ENCODE results near the gene IGSF3.

IGSF3 gene

DNA sequence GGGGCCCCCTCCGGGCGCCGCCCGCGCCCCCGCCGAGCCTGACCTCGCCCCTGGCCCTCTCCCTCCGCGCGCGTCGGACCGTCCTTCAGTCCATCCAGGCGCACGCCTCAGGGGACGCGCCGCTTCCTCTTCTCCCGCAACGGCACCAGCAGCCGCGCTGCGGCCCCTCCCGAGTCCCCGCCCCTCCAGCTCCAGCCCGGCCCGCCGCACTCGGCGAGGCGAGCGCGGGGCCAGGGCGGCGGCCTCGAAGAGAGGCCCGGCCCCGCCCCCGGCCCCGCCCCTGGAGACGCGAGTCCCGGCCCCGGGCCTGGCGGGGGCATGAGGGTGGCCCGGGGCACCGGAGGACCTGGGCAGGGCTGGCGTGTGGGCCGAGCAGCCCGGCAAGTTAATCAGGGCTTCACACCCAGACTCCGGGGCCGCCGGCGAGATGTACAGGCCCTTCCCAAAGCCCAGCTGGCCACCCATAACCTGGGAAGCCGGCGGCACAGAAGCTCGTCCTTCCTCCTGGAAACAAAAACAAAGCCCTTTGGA, at the start of gene IGSF3:
TSS of gene IGSF3 (minus strand) at position 159 of the 531 bp plus-strand sequence. CDS start 1,407 bp downstream, outside the sequence.
- DNase-seq = peak; percentile 13 to 78

DNA sequence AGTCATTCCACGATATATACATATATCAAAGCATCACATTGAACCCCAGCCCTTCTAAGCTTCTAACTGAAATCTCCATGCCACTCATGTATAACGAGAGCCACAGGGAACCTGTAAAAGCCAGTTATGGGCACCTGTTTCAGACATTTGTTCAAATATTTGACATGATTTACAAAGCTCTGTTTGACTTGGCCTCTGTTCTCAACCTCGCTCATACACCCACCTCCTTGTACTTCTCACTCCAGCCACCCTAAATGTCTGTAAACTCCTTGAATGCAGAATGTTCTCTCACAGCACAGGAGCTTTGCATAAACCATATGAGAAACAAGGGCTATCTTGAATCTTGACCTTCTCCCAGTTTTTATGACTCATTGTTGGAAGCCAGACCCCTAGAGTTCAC, 49.8 kb upstream of the IGSF3 start:
- no peak for DNase-seq

DNA sequence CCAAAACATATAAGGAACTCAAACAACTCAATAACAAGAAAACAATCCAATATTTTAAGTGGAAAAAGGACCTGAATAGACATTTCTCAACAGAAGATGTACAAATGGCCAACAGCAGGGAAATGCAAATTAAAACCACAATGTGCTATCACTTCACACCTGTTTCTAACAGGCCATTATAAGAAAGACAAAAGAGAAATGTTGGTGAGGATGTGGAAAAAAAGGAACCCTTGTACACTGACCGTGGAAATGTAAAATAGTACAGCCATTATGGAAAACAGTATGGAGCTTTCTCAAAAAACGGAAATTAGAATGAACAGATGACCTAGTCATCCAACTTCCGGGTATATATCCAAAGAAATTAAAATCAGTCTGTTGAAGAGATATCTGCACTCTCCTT, 48.9 kb upstream of the IGSF3 start:
- DNase-seq = no peak

DNA sequence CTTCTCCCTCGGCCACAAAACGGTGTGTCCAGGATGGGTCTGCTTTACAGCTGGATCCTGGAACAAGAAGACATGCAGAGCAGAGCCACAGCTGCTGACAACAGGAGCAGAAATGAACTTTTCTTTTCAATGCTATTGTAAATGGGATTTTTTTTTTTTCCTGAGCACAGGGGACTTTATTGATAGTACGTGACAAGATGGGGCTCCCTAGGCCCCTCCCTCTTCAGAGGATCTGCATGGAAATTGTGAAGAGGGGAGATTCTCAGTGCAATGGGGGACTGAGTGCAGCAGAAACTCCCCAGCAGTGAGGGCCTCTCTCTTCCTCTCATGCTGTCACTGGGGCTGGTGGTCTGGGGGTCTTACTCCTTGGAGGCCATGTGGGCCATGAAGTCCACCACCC, 45.9 kb upstream of the IGSF3 start:
- DNase-seq = no peak

DNA sequence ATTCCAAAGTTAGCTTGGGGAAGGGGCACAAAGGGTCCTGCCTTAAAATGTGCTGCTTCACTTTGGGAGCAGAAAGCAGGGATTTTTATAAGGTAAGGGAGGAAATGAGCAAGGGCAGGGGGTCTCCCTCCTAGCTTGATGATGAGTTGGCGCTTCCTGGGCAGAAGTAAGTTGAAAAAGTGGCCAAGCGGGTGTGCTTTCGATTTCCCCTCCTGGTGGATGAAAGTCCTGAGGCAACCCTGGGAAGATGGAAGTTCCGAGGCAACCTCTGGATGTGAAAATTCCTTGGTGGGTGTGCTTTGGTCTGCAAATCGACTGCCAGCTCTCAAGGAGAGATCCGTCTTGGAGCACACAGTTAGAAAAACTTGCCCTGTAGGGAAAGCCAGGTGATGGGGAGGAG, 45.0 kb upstream of the IGSF3 start:
- DNase-seq = no peak

DNA sequence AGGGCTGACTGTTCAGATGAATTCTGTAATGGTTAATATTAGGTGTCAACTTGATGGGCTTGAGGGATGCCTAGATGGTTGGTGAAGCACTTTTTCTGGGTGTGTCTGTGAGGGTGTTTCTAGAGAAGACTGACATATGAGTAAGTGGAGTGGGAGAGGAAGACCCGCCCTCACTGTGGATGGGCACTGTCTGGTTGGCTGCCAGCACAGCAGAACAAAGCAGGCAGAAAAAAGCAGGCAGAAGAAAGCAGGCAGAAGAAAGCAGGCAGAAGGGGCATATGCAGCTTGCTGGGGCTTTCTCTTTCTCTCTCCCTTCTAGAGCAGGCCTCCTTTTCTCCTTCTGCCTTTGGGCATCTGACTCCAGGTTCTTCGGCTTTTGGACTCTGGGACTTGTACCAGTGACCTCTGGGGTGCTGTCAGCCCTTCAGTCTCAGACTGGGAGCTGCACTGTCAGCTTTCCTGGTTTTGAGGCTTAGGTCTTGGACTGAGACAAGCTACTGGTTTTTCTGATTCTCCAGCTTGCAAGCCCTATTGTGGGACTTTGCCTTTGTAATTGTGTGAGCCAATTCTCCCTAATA, 43.8 kb upstream of the IGSF3 start:
- peak in 1 of 2 experiments; percentile 59 for DNase-seq

DNA sequence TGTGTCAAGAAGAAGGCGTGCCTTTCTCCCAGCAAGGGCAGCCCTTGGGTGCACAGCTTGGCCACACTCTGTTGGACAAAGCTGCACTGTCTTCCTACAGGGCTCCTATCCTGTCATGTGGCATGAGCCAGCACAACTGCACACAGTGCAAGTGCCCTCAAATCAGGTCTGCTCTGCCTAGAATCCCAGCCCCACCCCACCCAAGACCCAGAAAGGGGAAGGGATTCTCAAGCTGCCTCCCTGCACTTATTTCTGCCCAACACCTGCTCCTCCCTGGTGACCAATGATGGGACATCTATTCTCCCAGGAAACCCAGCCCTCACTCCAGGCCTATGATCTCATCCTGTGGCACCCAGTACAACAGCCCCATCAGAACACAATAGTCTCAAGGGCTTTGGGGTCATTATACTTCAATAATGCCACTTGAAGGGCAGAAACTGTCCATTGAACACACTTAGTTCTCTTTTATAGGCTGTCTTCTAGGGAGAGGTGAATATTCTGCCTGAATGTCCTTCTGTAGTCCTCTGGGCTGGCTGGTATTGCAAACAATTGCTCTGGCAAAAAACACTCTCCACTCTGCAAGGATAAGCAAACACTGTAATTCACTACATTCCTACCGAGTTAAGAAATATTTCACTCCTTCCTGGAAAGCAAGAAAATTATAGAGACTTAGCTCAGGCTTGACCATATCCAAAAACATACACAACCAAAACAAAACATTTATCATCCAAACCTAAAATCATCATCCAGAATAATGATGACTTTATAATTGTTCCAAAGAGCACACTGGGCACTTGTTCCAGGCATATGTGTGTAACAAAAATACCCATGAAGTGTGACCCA, 43.1 kb upstream of the IGSF3 start:
- no peak for DNase-seq

DNA sequence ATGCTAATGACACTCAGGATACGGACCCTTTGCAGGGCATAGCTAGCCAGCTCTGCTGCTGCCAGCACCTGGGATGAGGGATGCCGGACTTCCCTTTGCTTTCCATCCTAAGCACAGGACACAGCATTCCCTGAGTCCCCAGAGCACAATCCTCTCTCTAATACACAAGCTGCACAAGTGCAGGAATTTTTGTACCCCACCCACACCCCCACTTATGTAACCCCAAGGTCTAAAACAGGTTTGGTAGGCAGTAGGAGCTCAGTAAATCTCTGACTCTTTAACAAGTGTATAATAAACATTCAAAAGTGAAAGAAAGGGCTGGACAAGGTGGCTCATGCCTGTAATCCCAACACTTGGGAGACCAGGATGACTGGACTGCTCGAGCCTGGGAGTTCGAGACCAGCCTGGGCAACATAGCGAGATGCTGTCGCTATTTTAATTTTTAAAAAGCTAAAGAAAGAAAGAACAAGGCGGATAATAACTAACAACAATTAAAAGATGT, 42.2 kb upstream of the IGSF3 start:
- DNase-seq = no peak

DNA sequence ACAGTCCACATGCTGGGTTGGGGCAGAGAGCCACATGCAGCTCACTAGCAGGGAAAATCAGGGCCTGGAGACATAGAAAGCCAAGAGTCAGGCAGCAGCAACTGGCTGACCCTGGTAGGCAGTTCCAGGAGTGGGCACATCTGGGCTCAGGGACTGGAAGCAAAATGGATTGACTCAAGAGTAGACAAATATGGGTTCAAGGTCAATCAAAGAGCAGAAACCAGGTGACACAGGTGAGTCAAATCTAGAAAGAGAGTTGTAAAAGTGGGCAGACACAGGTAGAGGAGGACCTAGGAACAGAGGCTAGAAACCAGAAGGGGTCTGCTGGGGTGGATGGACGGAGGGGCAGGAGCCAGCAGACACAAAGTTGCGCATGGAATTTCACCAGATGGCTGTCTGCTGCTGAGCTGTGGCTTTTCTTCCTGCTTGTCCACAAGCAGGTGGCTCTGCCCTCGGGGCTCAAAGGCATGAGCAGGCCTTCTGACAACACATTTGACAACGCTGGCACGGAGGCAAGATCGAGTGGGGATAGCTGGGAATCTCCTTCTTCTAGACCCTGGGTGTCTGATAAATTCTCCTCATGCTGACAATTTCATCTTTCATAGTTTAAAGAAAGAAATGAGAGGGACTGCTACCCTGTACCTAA, 40.8 kb upstream of the IGSF3 start:
- DNase-seq = no peak

DNA sequence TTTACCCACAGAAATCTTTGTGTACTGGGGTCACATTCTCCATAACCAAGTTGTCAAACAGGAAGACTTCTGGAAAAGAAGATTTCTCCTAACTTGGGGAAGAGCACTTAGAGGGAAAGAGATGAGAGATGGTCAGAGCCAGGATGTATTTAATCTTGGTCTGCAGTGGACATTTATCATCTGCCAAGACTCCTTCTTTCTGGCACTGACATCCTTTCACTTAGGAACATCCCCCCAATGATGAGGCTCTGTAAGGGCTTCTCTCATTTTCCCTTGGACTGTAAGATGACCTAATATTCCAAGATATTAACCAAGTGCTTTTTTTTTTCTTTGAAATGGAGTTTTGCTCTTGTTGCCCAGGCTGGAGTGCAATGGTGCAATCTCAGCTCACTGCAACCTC, 39.3 kb upstream of the IGSF3 start:
- no peak for DNase-seq

DNA sequence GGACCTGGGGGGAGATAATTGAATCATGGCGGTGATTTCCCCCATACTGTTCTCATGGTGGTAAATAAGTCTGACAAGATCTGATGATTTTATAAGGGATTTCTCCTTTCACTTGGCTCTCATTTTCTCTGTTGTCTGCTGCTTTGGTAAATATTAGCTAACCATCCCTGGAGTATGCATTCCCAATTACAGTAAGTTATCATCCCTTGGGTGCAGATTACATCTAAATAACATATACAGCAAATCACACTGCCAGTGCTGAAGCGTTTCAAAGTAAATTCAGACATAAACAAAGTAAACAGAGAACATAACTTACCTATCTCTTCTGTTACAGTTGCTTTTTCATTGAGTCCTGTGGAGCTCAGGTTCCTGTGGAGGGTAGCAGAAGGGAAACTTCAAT, 38.6 kb upstream of the IGSF3 start:
- DNase-seq = no peak

DNA sequence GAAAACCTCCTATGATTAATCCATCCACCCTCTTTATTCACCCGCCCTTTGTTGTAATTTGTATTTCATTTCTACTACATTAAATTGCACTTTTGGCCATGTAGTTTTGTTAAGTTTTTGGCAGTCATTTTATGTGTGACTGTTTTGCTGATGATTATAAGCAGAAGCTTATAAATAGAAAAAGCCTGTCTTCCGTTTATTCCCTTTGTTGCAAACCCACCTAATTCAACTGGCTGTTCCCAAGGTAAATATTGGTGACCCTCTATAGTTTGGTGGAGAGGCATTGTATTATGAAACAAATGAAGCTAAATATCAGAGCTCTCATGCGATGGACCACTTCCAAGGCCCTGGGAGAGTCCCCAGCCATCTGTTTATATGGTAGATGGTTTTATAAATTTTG, 36.7 kb upstream of the IGSF3 start:
- DNase-seq = no peak

DNA sequence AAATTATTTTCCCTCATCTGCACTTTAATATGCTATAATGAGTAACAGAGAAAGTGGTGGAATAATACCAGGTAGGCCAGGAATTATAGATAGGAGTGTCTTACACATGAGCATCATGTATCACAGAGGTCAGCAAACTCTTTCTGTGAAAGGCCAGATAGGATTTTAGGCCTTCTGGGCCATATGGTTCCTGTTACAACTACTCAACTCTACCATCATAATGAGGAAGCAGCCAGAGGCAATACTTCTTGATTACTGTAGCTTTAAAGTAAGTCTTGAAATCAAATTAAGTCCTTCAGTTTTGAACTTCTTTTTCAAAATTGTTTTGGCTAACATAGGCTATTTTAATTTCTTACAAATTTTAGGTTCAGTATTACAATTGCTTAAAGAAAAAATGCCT, 32.1 kb upstream of the IGSF3 start:
- no peak for DNase-seq

DNA sequence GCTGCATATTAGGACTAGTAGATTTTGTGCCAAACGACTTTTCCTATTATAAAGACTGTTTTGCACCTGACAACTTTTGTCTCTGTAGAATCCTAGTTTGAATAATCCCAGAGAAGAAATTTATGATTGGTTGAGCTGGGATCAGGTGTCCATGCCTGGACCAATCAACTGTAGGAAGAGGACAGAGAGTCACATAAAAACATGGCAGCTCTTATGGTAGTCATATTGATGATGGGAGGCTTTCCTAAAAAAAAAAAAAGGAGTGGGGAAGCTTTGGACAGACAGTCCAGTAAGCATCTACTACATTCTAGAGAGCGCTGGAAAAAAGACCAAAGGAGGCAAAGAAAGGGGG, 30.7 kb upstream of the IGSF3 start:
- no peak for DNase-seq

DNA sequence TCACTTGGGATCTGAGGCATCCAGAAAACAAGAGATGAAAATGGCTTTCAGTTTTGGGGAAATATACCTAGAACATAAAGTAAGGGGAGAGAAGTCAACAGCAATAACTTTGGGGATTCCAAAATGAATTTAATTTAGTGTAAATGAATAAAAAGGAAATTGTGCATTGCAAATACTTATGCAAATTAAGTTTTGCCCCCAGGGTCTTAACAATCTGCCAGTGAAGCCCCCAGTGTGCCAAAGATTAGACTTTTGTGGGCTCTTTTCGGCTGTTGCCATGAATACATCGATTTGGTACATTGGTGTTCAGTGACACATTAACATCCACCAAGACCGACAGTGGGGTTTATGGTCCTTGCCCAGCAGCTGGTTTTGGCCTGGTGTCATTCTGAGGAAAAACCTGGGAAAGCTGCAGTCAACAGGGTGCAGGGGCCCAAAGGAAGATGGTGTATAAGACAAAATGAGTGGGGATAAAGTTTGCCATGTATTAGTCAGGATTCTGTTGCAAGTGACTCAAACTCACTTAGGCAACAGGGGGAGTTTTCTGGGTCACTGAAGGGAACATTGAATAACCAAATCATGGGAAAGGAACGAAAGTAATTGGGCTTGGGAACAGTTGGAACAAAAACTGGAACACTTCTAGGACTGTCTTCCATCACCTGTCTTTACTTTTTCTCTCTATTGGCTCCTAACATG, 30.2 kb upstream of the IGSF3 start:
- DNase-seq = no peak

DNA sequence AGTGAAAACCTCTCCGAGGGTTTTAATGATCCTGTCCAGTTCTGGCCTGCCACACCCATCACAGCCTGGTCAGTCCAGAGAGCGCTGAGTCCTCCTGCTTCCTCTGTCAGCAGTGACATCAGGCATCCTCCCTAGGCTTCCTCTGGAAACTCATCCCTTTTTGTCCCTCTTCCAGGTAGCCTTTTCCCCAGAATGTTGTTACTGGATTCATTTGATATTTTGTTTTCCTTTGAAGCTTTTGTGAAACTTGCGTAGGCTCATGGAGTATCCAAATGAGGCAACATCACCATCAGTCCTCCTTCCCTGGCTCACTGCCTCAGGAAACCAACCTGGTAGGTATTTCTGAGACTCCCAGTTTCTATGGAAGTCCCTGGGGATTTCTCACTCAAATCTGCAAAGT, 27.0 kb upstream of the IGSF3 start:
- no peak for DNase-seq

DNA sequence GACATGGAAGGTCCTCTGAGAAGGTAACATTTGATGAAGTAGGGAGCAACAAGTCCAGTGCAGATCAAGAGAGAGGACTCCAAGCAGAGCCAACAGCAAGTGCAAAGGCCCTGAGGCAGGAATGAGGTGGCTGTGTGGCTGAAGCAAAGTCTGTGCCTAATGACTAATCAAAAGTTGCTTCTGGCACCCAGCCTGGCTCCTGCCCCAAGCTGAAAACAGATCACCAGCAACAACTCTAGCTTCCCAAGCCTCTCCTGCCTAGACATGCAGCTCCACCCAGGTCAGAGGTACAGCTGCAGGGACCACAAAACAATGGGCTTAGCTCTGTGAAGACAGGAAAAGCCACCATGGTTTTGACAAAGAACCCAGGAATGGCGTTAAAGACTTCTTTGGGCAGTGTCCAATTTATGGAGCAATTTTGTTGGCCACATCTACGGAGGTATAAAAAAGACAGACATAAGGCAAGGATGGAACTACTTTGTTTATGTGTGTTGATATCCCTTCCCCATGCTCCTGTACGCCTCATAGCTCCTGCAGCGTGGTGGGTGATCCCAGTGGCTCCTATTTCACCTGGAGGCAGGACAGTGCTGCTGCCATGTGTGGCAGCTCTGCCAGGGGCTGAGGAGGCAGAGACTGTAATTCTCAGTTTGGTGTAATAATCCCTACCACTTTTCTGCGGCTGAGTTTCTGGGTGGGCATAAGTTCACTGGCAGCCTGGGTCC, 26.4 kb upstream of the IGSF3 start:
- DNase-seq = no peak

DNA sequence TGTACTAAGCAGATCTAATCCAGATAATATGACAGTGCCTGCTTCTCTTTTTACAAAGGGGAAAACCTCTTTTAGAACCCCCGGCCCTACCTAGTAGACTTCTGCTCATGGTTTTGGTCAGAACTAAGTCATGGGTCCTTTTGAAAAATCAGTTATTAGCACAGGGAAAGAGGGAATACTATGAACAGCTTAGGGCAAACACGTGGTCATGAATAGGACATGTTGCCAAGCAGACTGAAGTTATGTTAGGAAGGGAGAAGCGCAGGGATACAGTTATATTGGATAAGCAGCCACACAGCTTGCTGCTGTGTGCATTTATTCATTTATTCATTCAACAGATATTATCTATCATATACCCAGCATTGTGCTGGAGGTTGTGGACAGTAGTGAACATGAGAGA, 25.3 kb upstream of the IGSF3 start:
- no peak for DNase-seq

DNA sequence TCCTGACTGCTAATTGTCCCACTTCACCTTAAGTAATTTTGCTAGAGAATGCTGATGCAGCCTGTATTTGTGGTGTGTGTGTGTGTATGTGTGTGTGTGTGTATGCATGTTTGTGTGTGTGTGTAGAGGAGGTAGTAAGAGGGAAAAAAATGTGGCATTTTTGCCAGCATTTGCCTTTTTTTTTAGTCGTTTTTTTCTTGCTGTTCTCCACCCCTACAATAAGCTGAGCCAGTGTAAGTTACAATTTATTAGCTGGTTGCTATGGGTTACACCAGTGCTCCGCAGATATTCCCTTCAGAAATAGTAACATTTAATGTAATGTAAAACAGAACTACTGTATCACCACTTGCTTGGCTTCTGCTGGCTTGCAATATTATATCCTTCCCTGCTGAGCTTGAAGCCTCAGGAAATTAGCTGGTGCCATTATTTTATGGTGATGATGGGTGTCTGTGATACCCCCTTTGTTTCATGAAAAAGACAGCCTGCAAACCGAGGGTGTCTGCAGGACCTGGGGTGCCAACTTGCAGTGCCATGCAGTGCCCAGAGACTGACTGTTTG, 23.4 kb upstream of the IGSF3 start:
- no peak for DNase-seq

DNA sequence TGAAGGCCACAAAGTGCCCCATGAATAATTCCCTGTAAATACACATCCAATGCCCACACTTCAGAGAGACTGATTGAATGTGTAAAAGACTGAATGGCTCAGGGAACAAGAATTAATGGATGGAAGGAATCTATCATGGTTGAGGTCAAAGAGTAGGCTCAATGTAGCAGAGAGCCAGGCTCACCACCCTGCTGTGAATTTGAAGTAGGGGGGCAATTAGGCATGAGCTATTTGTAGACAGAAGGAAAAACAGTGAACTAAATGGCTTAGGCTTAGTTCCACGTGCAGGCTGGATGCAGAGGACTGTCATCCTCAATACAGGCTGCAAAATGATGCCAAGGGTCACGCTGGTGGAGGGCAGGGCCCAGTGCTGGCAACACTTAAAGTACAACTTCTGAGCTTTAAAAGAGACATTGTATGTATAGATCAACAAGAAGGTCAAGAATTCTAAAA, 22.9 kb upstream of the IGSF3 start:
- no peak for DNase-seq

DNA sequence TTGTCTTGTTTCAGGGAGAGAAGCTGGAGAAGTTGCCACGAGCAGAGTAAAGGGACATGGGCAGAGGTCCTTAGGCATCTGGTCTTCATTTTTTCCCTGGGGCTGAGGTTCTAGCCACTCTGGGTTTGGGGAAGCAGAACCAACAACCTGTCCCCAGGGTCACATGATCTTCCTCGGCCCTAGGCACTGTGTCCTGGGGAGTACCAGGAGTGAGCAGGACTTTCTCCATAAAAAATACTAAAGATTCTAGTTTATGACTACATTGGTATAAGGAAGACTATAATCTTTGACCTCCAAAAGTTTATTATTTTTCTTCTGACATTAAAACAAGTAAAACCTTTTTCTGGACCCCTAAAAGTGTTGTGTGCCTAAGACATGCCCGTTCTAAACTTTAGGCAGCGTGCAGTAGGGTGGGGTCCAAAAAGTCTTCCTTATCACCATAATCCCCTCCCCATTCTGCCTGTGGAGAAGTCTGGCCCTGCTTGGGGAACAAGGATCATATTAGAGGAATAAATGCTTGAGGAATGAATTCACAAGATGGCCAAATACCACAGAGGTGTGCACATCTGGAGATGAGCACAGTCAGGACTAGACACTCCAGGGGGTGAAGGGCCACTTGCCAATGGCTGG, 19.3 kb upstream of the IGSF3 start:
- DNase-seq = no peak

DNA sequence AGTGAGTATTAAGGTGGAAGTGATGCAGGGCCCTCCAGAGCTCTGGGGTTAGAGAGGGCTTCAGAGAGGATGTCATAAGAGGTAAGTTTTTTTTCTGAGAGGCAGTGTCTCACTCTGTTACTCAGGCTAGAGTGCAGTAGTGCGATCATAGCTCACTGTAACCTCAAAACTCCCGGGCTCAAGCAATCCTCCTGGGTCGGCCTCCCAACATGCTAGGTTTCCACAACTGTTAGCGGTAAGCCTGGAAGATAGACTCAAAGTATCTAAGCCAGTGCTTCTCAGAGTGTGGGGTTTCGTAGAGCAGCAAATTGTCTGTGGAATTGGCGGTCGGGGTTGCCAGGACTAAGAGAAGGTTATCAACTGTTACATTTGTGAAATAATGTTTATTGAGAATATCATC, 18.6 kb upstream of the IGSF3 start:
- DNase-seq = no peak
